GM19043 (cell line): ENCODE measurements around the gene REEP6.
"Not testable (repeated sequence)": the region's sequence is repeated elsewhere in the genome, so short reads cannot be mapped to it uniquely, and the experiment has no call there.

ENCODE experiments used
- ATAC-seq: cut with Tn5 transposase; IDR thresholded peaks from one replicate; pipeline ENCODE4 v1.9.1; 2021; ENCODE audit warnings: low read depth; ENCODE audit not compliant: unreplicated experiment

REEP6 gene

GRCh38 chr19:1488282-1488601 lies 2.7 kb upstream of the REEP6 start:
- no peak for ATAC-seq

GRCh38 chr19:1489463-1490310 lies 1.3 kb upstream of the REEP6 start:
- no peak for ATAC-seq

GRCh38 chr19:1490311-1491113 lies 469 bp upstream of the REEP6 start, which contains the start of gene PCSK4:
Gene PCSK4 (minus strand): TSS chr19:1490350. CDS start chr19:1490346, 4 bp downstream.
- ATAC-seq: peak; percentile 78

- no peak for ATAC-seq
Observed at GRCh38 chr19:1491849-1492170, 829 bp downstream of the REEP6 start.

DNA sequence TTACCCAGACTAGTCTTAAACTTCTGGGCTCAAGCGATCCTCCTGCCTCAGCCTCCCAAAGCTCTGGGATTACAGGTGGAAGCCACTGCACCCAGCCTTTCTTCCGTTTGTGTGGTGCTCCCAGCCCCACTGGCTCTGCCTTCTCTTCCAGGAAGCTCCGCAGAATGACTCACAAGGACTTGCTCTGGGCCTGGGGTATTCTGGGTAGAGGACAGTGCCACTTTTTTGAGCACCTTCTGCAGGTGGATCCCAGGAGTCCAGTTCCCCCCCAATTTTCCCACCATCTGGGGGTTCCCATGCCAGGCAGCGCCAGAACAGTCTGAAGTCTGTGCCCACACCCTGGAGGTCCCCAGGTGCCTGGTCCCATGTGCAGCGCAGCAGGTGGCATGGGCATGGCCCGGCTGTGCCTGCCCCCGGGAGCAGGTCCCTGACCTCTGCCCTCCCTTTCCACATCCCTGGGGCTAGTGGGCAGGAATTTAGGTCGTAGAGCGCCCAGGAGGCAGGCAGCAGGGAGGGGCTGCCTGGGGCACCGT lies 1.6 kb downstream of the REEP6 start:
- no peak for ATAC-seq

DNA sequence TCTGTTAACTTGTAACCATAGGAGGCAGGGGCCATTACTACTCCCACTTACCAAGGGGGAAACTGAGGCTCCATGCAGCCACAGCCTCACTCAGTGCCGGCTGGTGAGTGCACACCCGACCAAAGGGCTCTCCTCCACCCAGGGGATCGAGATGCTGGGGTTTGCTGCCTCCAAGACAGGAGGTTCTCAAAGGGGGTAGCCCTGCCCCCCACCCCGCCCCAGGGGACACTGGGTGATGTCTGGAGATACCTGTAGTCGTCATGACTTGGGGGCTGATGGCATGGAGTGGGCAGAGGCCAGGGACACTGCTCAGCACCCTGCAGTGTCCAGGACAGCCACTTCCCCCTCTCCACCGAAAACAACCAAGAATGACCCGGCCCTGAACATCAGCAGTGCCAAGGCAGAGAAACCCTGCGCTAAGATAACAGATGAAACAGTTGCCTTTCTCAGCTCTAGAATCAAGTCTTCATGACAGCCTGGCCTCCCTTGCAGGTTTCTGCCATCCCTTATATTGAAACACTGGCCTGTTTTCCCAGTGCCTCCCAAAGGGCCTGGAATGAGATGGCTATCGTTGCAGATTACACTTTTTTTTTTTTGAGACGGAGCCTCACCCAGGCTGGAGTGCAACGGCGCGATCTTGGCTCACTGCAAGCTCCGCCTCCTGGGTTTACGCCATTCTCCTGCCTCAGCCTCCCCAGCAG lies 3.3 kb downstream of the REEP6 start:
- ATAC-seq: no peak

GRCh38 chr19:1495051-1495798 lies 4.2 kb downstream of the REEP6 start:
- ATAC-seq: no peak

DNA sequence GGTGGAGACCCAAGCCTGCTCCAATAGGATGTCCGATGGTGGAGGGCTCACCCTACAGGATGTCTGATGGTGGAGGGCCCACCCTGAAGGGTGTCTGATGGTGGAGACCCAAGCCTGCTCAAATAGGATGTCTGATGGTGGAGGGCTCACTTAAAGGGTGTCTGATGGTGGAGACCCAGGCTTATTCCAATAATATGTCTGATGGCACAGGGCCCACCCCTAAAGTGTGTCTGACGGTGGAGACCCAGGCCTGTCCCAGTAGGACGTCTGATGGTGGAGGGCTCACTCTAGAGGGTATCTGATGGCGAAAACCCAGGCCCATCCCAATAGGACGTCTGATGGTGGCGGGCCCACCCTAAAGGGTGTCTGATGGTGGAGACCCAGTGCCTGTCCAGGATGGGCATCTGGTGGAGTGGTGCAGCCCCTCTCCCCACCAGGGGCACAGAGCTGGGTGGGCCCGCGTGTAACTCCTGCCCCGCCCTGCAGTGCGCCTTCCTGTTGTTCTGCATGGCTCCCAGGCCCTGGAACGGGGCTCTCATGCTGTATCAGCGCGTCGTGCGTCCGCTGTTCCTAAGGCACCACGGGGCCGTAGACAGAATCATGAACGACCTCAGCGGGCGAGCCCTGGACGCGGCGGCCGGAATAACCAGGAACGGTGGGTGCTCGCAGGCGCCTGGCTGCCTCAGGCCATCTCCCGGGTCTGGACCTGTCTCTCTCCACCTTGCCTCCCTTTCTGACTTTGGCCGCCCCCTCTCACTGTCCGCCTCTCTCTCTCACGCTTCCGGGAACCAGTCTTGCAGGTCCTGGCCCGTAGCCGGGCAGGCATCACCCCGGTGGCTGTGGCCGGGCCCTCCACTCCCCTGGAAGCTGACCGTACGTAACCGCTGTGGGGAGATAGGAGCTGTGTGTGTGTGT lies 5.1 kb downstream of the REEP6 start:
- no peak for ATAC-seq

GRCh38 chr19:1496714-1497577 lies 6.0 kb downstream of the REEP6 start:
- ATAC-seq: no peak

GRCh38 chr19:1497578-1498235 lies 6.7 kb downstream of the REEP6 start:
- ATAC-seq: no peak

DNA sequence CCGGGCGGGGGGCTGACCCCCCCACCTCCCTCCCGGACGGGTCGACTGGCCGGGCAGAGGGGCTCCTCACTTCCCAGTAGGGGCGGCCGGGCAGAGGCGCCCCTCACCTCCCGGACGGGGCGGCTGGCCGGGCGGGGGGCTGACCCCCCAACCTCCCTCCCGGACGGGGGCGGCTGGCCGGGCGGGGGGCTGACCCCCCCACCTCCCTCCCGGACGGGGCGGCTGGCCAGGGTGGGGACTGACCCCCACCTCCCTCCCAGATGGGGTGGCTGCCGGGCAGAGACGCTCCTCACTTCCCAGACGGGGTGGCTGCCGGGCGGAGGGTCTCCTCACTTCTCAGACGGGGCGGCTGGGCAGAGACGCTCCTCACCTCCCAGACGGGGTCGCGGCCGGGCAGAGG lies 8.2 kb downstream of the REEP6 start:
- ATAC-seq: not testable (repeated sequence)

DNA sequence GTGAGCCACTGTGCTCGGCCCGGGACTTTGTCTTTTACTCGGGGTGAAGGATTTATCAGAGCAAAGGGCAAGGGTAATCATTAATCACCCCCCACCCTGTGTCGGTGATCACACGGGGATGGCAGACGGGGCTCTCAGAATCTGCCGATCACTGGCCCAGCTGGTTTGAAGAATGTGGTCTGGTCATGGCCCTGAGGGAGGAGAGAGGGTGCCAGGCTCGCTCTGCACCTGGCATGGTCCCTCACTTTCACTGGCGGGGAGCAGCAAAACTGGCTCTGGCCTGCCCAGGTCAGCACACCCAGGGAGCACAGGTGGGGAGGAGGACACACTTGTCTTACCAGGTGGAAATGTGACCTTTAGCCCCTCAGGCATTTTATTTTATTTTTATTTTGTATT lies 10.2 kb downstream of the REEP6 start:
- ATAC-seq: no peak

DNA sequence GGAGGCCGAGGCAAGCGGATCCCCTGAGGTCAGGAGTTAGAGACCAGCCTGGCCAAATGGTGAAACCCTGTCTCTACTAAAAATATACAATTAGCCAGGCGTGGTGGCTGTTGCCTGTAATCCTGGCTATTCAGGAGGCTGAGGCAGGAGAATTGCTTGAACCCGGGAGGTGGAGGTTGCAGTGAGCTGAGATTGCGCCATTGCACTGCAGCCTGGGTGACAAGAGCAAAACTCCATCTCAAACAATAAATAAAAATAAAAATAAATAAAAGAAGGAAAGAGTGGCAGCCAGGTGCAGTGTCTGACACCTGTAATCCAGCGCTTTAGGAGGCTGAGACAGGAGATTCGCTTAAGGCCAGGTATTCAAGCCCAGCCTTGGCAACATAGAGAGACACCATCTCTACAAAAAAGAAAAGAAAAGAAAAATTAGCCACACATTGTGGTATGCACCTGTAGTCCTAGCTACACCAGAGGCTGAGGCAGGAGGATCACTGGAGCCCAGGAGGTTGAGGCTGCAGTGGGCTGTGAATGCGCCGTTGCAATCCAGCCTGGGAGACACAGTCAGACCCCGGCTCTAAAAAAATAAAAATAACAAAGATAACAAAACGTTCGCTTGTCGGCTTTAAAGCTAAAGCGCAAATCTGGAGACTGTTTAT lies 11.6 kb downstream of the REEP6 start:
- ATAC-seq: no peak

DNA sequence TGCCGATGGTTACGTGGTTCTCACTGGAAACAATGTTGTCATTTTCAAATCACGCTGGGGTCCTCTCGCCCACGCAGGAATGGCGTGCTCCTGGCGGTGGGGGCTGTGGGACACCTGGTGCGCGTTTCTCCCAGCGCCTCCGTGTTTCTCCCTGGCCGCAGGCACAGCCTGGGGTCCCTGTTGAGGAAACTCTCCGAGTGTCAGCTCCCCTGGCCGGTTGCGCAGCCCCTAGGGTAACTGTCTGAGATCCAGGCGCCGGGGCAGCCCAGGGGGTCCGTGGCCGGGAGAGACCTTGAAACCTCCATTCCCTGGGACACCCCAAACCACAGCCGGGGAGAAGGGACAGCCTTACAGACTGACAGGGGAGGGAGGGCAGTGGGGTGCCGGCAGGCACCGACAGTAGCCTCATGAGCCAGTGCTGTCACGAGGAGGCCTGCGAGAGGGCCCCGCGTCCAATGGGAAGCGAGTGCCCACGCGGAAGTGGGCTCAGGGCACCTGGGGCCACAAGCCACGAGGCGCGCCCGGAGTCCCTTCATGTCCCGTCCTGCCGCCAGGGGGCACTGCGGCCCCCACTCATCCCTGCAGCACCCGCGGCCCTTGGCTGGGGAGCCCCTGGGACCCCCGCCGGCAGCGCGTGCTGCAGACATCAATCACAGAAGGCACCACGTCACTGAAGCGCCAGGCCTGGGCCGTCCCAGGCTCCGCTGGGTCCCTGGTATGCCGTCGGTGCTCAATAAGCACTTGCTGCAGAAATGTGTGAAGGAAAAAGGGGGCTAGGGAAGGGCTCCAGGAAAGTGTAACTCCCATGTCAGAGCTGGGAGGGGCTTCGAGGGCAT lies 12.3 kb downstream of the REEP6 start:
- ATAC-seq: no peak

DNA sequence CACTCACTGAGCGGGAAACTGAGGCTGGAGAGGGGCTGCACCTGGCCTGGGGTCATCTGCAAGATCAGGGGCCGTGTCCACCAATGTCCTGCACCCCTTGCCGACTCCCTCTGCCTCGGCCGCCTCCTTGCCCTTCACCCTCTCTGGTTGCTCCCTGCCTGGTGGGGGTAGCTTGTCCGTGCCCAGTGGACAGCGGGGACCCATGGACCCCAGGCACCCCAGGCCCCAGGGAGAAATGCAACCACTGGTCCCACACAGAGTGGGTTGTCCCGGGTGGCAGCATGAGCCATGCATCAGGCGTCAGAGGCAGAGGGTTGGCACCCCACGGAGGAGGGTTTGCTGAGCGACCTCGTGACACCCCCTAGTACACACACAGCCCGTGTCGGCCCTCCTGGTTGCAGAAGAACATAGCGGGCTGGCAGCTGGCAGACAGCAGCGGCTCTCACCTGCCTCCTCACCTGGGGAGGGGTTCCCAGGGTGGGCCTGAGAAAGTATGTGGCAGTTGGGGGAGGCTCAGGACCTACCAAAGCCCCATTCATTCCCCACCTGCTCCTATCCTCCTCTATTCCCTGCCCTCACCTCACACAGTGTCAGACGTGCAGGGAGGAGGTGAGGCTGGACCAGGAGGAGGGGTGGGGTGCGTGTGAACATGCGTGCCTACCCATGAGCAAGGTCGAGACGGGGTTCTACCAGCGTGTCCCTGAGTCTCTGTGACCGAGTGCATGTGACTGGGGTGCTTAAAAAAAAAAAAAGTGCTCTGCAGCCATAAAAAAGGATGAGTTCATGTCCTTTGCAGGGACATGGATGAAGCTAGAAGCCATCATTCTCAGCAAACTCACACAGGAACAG lies 13.2 kb downstream of the REEP6 start:
- no peak for ATAC-seq

- ATAC-seq: no peak
Observed at GRCh38 chr19:1505012-1505411, 14.0 kb downstream of the REEP6 start.
